Measurements from ENCODE around the gene HES2. TPM values are rescaled to one million over a fixed set of nuclear protein-coding genes. Genes with fewer than 3 reads are reported as not detected.
A peak's percentile ranks its signal among the peaks of the same experiment; 100 is the strongest.

HES2 gene
- total RNA-seq (not detected), polyA plus RNA-seq (under 1 TPM in 1 of 2 donors, not detected in 1; 0.10 TPM)

GRCh38 chr1:6419804-6420453, at the start of gene HES2:
Gene HES2 (minus strand): TSS chr1:6419919. CDS start chr1:6419820, 99 bp downstream.
- no peak for TF ChIP-seq GABPA (IDR thresholded peaks at IDR 0.05 in 1 of 2, conservative IDR thresholded peaks at IDR 0.05 in 1 of 2)
- TF ChIP-seq MAX (IDR thresholded peaks at IDR 0.05): no peak
- TF ChIP-seq HNF4A (conservative IDR thresholded peaks at IDR 0.05): no peak
- TF ChIP-seq JUND (IDR thresholded peaks at IDR 0.05): no peak
- TF ChIP-seq RAD21 (IDR thresholded peaks at IDR 0.05): no peak
- no peak for TF ChIP-seq ZBTB33 (IDR thresholded peaks at IDR 0.05)
- no peak for TF ChIP-seq REST (IDR thresholded peaks at IDR 0.05)

GRCh38 chr1:6468729-6469461, 49.2 kb upstream of the HES2 start:
- WGBS: 95% methylated on average over 13 of the region's 13 CpGs
- peaks cover 7 to 25% (median 16%) of the 10 kb centered on the region in 4 donors for H3K4me1 ChIP-seq (ENCODE audit: control insufficient read depth in 4 of 4, insufficient read depth in 4 of 4, low read length in 3 of 4)
- no peak overlapping the region for H3K27ac ChIP-seq (ENCODE audit: low read depth in 1 of 2, low read length in 2 of 2)
- no peak overlapping the region for H3K9ac ChIP-seq (ENCODE audit: low read depth in 1 of 2, low read length in 2 of 2)
- no peaks in the 10 kb centered on the region for H3K27me3 ChIP-seq (ENCODE audit: control insufficient read depth in 4 of 4, insufficient read depth in 4 of 4, low read length in 3 of 4)
- H3K36me3 ChIP-seq (ENCODE audit: control insufficient read depth in 4 of 4, insufficient read depth in 3 of 4, low read depth in 1 of 4, low read length in 3 of 4): no peaks in the 10 kb centered on the region
- no peaks in the 10 kb centered on the region for H3K9me3 ChIP-seq (ENCODE audit: control insufficient read depth in 4 of 4, low read length in 3 of 4)
- DNase-seq (ENCODE audit: low spot score): no peak
- no peak overlapping the region for H3K4me3 ChIP-seq (ENCODE audit: low read depth in 1 of 3, low read length in 3 of 3)
- TF ChIP-seq FOXA1 (IDR thresholded peaks at IDR 0.05) (no peak), ATF3 (IDR thresholded peaks at IDR 0.05) (no peak), RXRA (IDR thresholded peaks at IDR 0.05) (no peak), CTCF (IDR thresholded peaks at IDR 0.05; ENCODE audit: low read depth, low read length, missing input control) (no peak), TAF1 (conservative IDR thresholded peaks at IDR 0.05) (no peak), EGR1 (IDR thresholded peaks at IDR 0.05; ENCODE audit: low read depth in 2 of 2) (no peak), ZBTB33 (IDR thresholded peaks at IDR 0.05) (no peak), RAD21 (IDR thresholded peaks at IDR 0.05) (no peak), JUND (IDR thresholded peaks at IDR 0.05) (no peak), YY1 (IDR thresholded peaks at IDR 0.05) (no peak), MAX (IDR thresholded peaks at IDR 0.05) (no peak), HNF4G (IDR thresholded peaks at IDR 0.05) (no peak), SP1 (IDR thresholded peaks at IDR 0.05) (no peak), FOXA2 (IDR thresholded peaks at IDR 0.05) (no peak), GABPA (IDR thresholded peaks at IDR 0.05 in 1 of 2, conservative IDR thresholded peaks at IDR 0.05 in 1 of 2) (no peak), NR2F2 (IDR thresholded peaks at IDR 0.05) (no peak), HNF4A (conservative IDR thresholded peaks at IDR 0.05) (no peak)

More at GRCh38 chr1:6419804-6420453, at the start of gene HES2:
- H3K27ac ChIP-seq (ENCODE audit: low read depth in 1 of 2, low read length in 2 of 2): no peak within 1 kb of the TSS
- WGBS: 3% methylated on average over 62 of the region's 62 CpGs
- no peaks in the 10 kb centered on the region for H3K36me3 ChIP-seq (ENCODE audit: control insufficient read depth in 4 of 4, insufficient read depth in 3 of 4, low read depth in 1 of 4, low read length in 3 of 4)
- no peaks in the 10 kb centered on the region for H3K9me3 ChIP-seq (ENCODE audit: control insufficient read depth in 4 of 4, low read length in 3 of 4)
- peaks cover 0 to 2% (median under 1%) of the 10 kb centered on the region in 4 donors for H3K27me3 ChIP-seq (ENCODE audit: control insufficient read depth in 4 of 4, insufficient read depth in 4 of 4, low read length in 3 of 4)
- peaks cover 19 to 37% (median 23%) of the 10 kb centered on the region in 4 donors for H3K4me1 ChIP-seq (ENCODE audit: control insufficient read depth in 4 of 4, insufficient read depth in 4 of 4, low read length in 3 of 4)
- peak within 1 kb of the TSS in 1 of 3 donors; percentile 34 for H3K4me3 ChIP-seq (ENCODE audit: low read depth in 1 of 3, low read length in 3 of 3)
- DNase-seq (ENCODE audit: low spot score): no peak
- H3K9ac ChIP-seq (ENCODE audit: low read depth in 1 of 2, low read length in 2 of 2): no peak within 1 kb of the TSS

Data from liver (tissue), 9 donors.